Heart left ventricle (tissue), 16 donors: ENCODE measurements around the gene PIK3R2. TPM values are rescaled to one million over a fixed set of nuclear protein-coding genes. Genes with fewer than 3 reads are reported as not detected.

ENCODE experiments used
- ATAC-seq, 4 donors: fragments of 200-7000 bp; cut with Tn5 transposase; one replicate each; pipeline ENCODE4 v1.9.1; 2020 to 2022; ENCODE audit warnings: moderate library complexity in 4 of 4, mild to moderate bottlenecking in 3 of 4, moderate number of reproducible peaks in 1 of 4
- DNase-seq, 5 donors: peaks; one replicate each; pipeline ENCODE4 v3.0.0-alpha.2; 2020
- H3K27ac ChIP-seq, 12 donors: fragments of 200-600 bp; sonication (generic) in 4 of 12; one replicate each; pipeline versions ENCODE4 v1.5.0 to v1.8.0; 2016 to 2022; ENCODE audit warnings: mild to moderate bottlenecking in 2 of 12
- H3K27me3 ChIP-seq, 9 donors: fragments of 200-600 bp; sonication (generic) in 2 of 9; one replicate each; pipeline versions ENCODE4 v1.5.1 to v1.8.0; 2016 to 2022; ENCODE audit warnings: mild to moderate bottlenecking in 3 of 9
- H3K36me3 ChIP-seq, 9 donors: fragments of 200-600 bp; sonication (generic) in 2 of 9; one replicate each; pipeline versions ENCODE4 v1.5.0 to v1.8.0; 2018 to 2022; ENCODE audit warnings: mild to moderate bottlenecking in 2 of 9
- H3K4me1 ChIP-seq, 12 donors: fragments of 200-600 bp; sonication (generic) in 4 of 12; one replicate each; pipeline versions ENCODE4 v1.5.0 to v1.8.0; 2016 to 2022; ENCODE audit warnings: mild to moderate bottlenecking in 3 of 12
- H3K4me3 ChIP-seq, 12 donors: fragments of 200-600 bp; sonication (generic) in 4 of 12; one replicate each; pipeline versions ENCODE4 v1.5.0 to v1.8.0; 2017 to 2022; ENCODE audit warnings: mild to moderate bottlenecking in 9 of 12, moderate library complexity in 4 of 12
- H3K9me3 ChIP-seq, 12 donors: fragments of 200-600 bp; sonication (generic) in 4 of 12; one replicate each; pipeline versions ENCODE4 v1.5.0 to v1.8.0; 2016 to 2022; ENCODE audit warnings: mild to moderate bottlenecking in 1 of 12
- CTCF ChIP-seq, 12 donors: fragments of 200-600 bp; sonication (generic) in 4 of 12; IDR thresholded peaks; one replicate each; pipeline versions ENCODE4 v1.5.0 to v1.8.0; 2018 to 2022; ENCODE audit warnings: antibody characterized with exemption in 12 of 12, mild to moderate bottlenecking in 5 of 12
- POLR2A ChIP-seq, 2 donors: fragments of 450-650 bp; IDR thresholded peaks; one replicate each; pipeline ENCODE4 v1.6.1; 2017; ENCODE audit warnings: antibody characterized with exemption in 2 of 2, mild to moderate bottlenecking in 2 of 2, moderate library complexity in 2 of 2
- WGBS, 4 donors: extraction: QIAGEN DNeasy Blood & Tissue Kit in 2 of 4; methylation state at CpG; one replicate each; pipeline versions ENCODE4 v1.1.5 to v1.1.7; 2013 to 2018; 5-methylcytosine and 5-hydroxymethylcytosine counted together
- intact Hi-C, 10 donors: fragments of 100-400 bp; cut with DNase I; formaldehyde crosslinking; loops; one replicate each; pipeline versions ENCODE4 v1.11.1 to v1.14.2; 2022
- polyA plus RNA-seq, 2 donors: library from polyadenylated mRNA; stranded (reverse); fragments of 200-250 nt; gene quantifications; one replicate each; pipeline ENCODE4 v1.2.3, GENCODE V29; 2013
- total RNA-seq, 9 donors: library from RNA; depleted of rRNA in 2 of 9; stranded (reverse); fragments of >200 nt in 2 of 9; fragmentation: NEBNext Ultra II Directional in 3 of 9; extraction: Animal tissue kit (Norgen Biotek cat#: 25700) in 3 of 9; gene quantifications; one replicate each; pipeline versions ENCODE4 v1.1.0 to v1.2.4, GENCODE V29; 2016 to 2023
- donor health status: ischemic (EF 13 %, LVEDD 7.1; RV severe dilation, severe dysfunction).
- donor health status: healthy with polysubstance abuse.
- donor health status: DM: no; HTN: yes; CAD: no.
- donor health status: DM: no; HTN: no; CAD: no.
- donor health status: ischemic (EF 25% LVEDD 6.9; RV normal size, moderate dysfunction).
- donor health status: ischemic (EF 25% LVEDD 5.7; RV mildly dilated, moderate dysfunction).
- donor health status: healthy.
- donor health status: DM: yes; HTN: yes; CAD: no.
- donor health status: ischemic (EF 35%, LVEDD 5.7; RV mildly dilated, moderate dysfunction).
- donor health status: nonischemic (EF 11% LVEDD 7.7; RV severe dilation, severe dysfunction).
- donor health status: DM: yes; HTN: yes; CAD: no.
- donor health status: PGD.
- donor health status: ischemic (EF 29% LVEDD 5.4; RV normal size, mild dysfunction).
- donor health status: nonischemic (EF 23%, LVEDD 6.1; RV moderate dilation, normal function).

Gene PIK3R2
- total and polyA plus RNA-seq, 11 donors: 4.0 to 28.6 (median 23.4) TPM

GRCh38 chr19:18191640-18192062 is 38.7 kb downstream of the PIK3R2 start:
- WGBS, 4 donors: 77 to 84% (median 77%) methylated on average over 5 of the region's 5 CpGs
- no peak for DNase-seq
- intact Hi-C loops: loop anchor here in 4 of 10 donors (1.0 to 10.0 kb wide), 5 partner anchors 13 to 133 kb away; partner anchors contain the start of genes LSM4 (in 1 of the 4), PIK3R2 (in 1 of the 4) and RAB3A (in 1 of the 4)

GRCh38 chr19:18192673-18193387 is 39.9 kb downstream of the PIK3R2 start, which contains the start of gene MPV17L2:
TSS of gene MPV17L2 (plus strand) at chr19:18193218. CDS start at chr19:18193282, 64 bp downstream.
- TF ChIP-seq CTCF (IDR thresholded peaks at IDR 0.05) (no peak), POLR2A (IDR thresholded peaks at IDR 0.05) (peak; percentile 82 to 89)
- WGBS, 4 donors: 0 to 1% (median 0%) methylated on average over 40 to 74 of the region's 74 CpGs
- Histone ChIP-seq H3K27ac (peak within 1 kb of the TSS; percentile 78 to 99 (median 94)), H3K4me1 (peaks cover 0 to 25% (median 14%) of the 10 kb centered on the region in 12 donors), H3K4me3 (peak within 1 kb of the TSS; percentile 40 to 99 (median 84)), H3K27me3 (no peaks in the 10 kb centered on the region), H3K9me3 (no peaks in the 10 kb centered on the region), H3K36me3 (peaks cover 0 to 23% (median 16%) of the 10 kb centered on the region in 9 donors)
- DNase-seq (peak; percentile 100), ATAC-seq (peak; percentile 94 to 99 (median 96))
- intact Hi-C loops: loop anchor here in 5 of 10 donors (1.0 to 10.0 kb wide), 6 partner anchors 10 to 132 kb away; partner anchors contain the start of genes LSM4 (in 1 of the 5), PIK3R2 (in 1 of the 5) and RAB3A (in 1 of the 5)

More at GRCh38 chr19:18191640-18192062, 38.7 kb downstream of the PIK3R2 start:
- Histone ChIP-seq H3K4me3 (peak overlapping the region in 10 of 12 donors; percentile 52 to 98 (median 68)), H3K36me3 (peaks cover 0 to 14% (median 10%) of the 10 kb centered on the region in 9 donors), H3K9me3 (no peaks in the 10 kb centered on the region), H3K27me3 (no peaks in the 10 kb centered on the region), H3K27ac (peak overlapping the region in 11 of 12 donors; percentile 93 to 99 (median 94)), H3K4me1 (peaks cover 0 to 25% (median 14%) of the 10 kb centered on the region in 12 donors)
- TF ChIP-seq CTCF (IDR thresholded peaks at IDR 0.05): peak in 1 of 12 donors; percentile 39
- no peak for TF ChIP-seq POLR2A (IDR thresholded peaks at IDR 0.05)
- ATAC-seq: no peak

GRCh38 chr19:18193388-18194180 is 40.6 kb downstream of the PIK3R2 start:
- 3 to 8% (median 5%) methylated on average over 16 to 46 of the region's 46 CpGs for WGBS, 4 donors
- DNase-seq: no peak
- Histone ChIP-seq H3K4me1 (peaks cover 0 to 25% (median 14%) of the 10 kb centered on the region in 12 donors), H3K27me3 (no peaks in the 10 kb centered on the region), H3K4me3 (peak overlapping the region; percentile 40 to 99 (median 84)), H3K9me3 (no peaks in the 10 kb centered on the region), H3K36me3 (peaks cover 0 to 31% (median 23%) of the 10 kb centered on the region in 9 donors), H3K27ac (peak overlapping the region in 11 of 12 donors; percentile 67 to 96 (median 86))
- intact Hi-C loops: loop anchor here in 4 of 10 donors (1.0 to 10.0 kb wide), 4 partner anchors 10 to 131 kb away; partner anchors contain the start of genes LSM4 (in 1 of the 4) and PIK3R2 (in 1 of the 4)
- peak in 1 of 12 donors; percentile 8 for TF ChIP-seq CTCF (IDR thresholded peaks at IDR 0.05)
- no peak for TF ChIP-seq POLR2A (IDR thresholded peaks at IDR 0.05)
- peak in 1 of 4 donors; percentile 3 for ATAC-seq
